ENCODE data around the gene RAB20.

DNA sequence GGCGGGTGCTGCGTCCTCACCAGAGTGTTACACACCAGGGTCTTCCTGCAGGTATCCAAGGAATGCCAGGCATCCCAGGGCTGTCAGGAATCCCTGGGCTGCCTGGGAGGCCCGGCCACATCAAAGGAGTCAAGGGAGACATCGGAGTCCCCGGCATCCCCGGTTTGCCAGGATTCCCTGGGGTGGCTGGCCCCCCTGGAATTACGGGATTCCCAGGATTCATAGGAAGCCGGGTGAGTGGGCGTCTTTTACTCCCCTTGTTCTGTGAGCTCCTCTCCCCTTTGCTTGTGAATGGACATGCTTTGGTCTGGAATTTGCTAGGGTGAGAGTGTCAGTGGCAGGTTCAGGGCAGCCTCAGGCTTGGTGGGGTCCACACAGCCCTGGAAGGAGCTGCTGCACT, 75.9 kb downstream of the RAB20 start:
- TF ChIP-seq, protein P1, sequence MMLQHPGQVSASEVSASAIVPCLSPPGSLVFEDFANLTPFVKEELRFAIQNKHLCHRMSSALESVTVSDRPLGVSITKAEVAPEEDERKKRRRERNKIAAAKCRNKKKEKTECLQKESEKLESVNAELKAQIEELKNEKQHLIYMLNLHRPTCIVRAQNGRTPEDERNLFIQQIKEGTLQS (IDR thresholded peaks at IDR 0.05; ENCODE audit: insufficient read depth, low read depth, low read length): no peak
- TF ChIP-seq ZNF274 (IDR thresholded peaks at IDR 0.05; ENCODE audit: borderline replicate concordance, extremely low read depth, low read length) (no peak), SP2 (IDR thresholded peaks at IDR 0.05; ENCODE audit: low read length) (no peak), SIN3A (conservative IDR thresholded peaks at IDR 0.05 in 1 of 2, IDR thresholded peaks at IDR 0.05 in 1 of 2; ENCODE audit: low read depth in 1 of 2, low read length in 2 of 2) (peak; percentile 73 to 87; a peak in 3 of 4 replicates), GABPA (IDR thresholded peaks at IDR 0.05; ENCODE audit: borderline replicate concordance, insufficient read depth, low read length) (no peak), YY1 (IDR thresholded peaks at IDR 0.05; ENCODE audit: low read depth, low read length) (no peak), BACH1 (IDR thresholded peaks at IDR 0.05; ENCODE audit: low read length) (no peak)
